Subcutaneous adipose tissue (tissue), 4 donors: Measurements from ENCODE around the gene CATSPERD. TPM values are rescaled to one million over a fixed set of nuclear protein-coding genes. Genes with fewer than 3 reads are reported as not detected.

Source experiments
- CTCF ChIP-seq: fragments of 450-650 bp; IDR thresholded peaks from one replicate; pipeline ENCODE4 v1.5.1; 2016; ENCODE audit warnings: low read depth, mild to moderate bottlenecking, control low read depth, antibody characterized with exemption, moderate library complexity
- total RNA-seq, 4 donors: library from RNA; depleted of rRNA; stranded (reverse); fragments of >200 nt; gene quantifications; one replicate each; pipeline ENCODE4 v1.1.0, GENCODE V29; 2016

Gene CATSPERD
- total RNA-seq, 4 donors from 2014 or later = not detected

GRCh38 chr19:5681391-5682106 lies 38.9 kb upstream of the CATSPERD start:
- no peak for TF ChIP-seq CTCF

GRCh38 chr19:5682107-5682482 lies 38.3 kb upstream of the CATSPERD start:
- TF ChIP-seq CTCF = no peak

GRCh38 chr19:5683177-5683886 lies 37.1 kb upstream of the CATSPERD start:
- no peak for TF ChIP-seq CTCF

- no peak for TF ChIP-seq CTCF
Measured at GRCh38 chr19:5684694-5685430, 35.6 kb upstream of the CATSPERD start.

- TF ChIP-seq CTCF = no peak
Measured at GRCh38 chr19:5686326-5686646, 34.2 kb upstream of the CATSPERD start.

GRCh38 chr19:5686647-5687359 lies 33.6 kb upstream of the CATSPERD start:
- TF ChIP-seq CTCF = no peak
